BLaER1 treated with 17β-estradiol and CSF1 and Interleukin-3, amounts not matched to agents 10 nM and 100 nM (cell line): ENCODE measurements around the gene CAPNS2.

Experiments used
- H3K27ac ChIP-seq, 11 experiments: shearing (Covaris generic); formaldehyde crosslinking; 2 replicates each; pipeline ENCODE4 v1.8.1; 2022
- H3K27me3 ChIP-seq, 11 experiments: shearing (Covaris generic); formaldehyde crosslinking; 2 replicates each; pipeline ENCODE4 v1.8.1; 2022
- H3K36me3 ChIP-seq, 11 experiments: shearing (Covaris generic); formaldehyde crosslinking; 2 replicates each; pipeline ENCODE4 v1.8.1; 2022
- H3K4me1 ChIP-seq, 10 experiments: shearing (Covaris generic); formaldehyde crosslinking; 2 replicates each; pipeline ENCODE4 v1.8.1; 2022
- H3K4me2 ChIP-seq, 11 experiments: shearing (Covaris generic); formaldehyde crosslinking; 2 replicates each; pipeline ENCODE4 v1.8.1; 2022
- H3K4me3 ChIP-seq, 10 experiments: shearing (Covaris generic); formaldehyde crosslinking; 2 replicates each; pipeline ENCODE4 v1.8.1; 2022
- H3K9ac ChIP-seq, 11 experiments: shearing (Covaris generic); formaldehyde crosslinking; 2 replicates each; pipeline ENCODE4 v1.8.1; 2022
- H3K9me3 ChIP-seq, 11 experiments: shearing (Covaris generic); formaldehyde crosslinking; replicated peaks in 1 of 11; 2 replicates each; pipeline ENCODE4 v1.8.1; 2022
- H4K20me1 ChIP-seq, 11 experiments: shearing (Covaris generic); formaldehyde crosslinking; 2 replicates each; pipeline ENCODE4 v1.8.1; 2022
- Cebpa-rat ChIP-seq, 11 experiments: shearing (Covaris generic); IDR thresholded peaks; 2 replicates each; pipeline ENCODE4 v1.8.1; 2022

Gene CAPNS2

DNA sequence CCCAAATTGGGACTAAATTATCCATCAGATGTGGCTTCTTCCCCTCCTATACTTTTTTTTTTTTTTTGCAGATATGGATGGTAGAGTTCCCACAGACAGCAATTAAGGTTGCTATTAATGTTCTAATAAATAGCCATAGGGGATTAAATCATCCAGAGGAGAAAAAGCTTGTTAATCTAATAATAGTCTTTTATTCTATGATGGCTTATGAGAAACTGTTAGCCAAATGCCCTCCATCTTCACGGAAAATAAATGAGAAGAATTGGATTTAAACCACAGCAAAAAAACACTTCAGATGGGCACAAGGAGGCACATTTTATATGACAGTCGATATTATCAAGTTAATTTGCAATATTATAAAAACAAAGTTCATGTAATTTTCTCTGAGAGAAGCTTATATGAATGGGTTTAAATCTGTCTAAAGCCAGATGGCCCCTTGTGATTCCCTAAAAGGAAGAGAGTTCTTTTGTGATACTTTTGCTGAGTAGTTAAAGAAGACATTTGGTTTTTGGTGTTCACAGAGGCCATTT, 5.1 kb upstream of the CAPNS2 start:
- no peak overlapping the region for H3K4me2 ChIP-seq
- H3K27me3 ChIP-seq, result no peaks in the 10 kb centered on the region
- H3K4me3 ChIP-seq, result no peak overlapping the region
- no peak for TF ChIP-seq Cebpa-rat (IDR thresholded peaks at IDR 0.05)
- H3K4me1 ChIP-seq, result peaks cover 0 to 24% (median 0%) of the 10 kb centered on the region in 10 experiments; a peak in 6 of 20 replicates
- H3K27ac ChIP-seq, result no peak overlapping the region
- no peaks in the 10 kb centered on the region for H3K9me3 ChIP-seq
- H3K36me3 ChIP-seq, result no peaks in the 10 kb centered on the region
- no peak overlapping the region for H3K9ac ChIP-seq
- no peaks in the 10 kb centered on the region for H4K20me1 ChIP-seq

DNA sequence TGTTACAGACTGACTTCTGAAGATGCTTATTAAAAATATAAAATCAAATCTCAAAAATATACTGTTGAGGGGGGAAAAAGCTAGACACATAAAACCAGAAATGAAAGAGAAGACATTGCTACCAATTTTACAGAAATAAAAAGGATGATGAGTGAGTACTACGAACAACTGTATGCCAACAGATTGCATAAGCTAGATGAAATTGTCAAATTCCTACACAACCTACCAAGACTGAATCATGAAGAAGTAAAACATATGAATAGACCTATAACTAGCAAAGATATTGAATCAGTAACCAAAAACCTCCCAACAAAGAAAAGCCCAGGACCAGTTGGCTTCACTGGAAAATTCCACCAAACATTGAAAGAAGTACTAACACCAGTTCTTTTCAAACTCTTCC, 3.5 kb upstream of the CAPNS2 start:
- no peak overlapping the region for H3K4me3 ChIP-seq
- H3K9ac ChIP-seq, result no peak overlapping the region
- no peaks in the 10 kb centered on the region for H3K36me3 ChIP-seq
- H3K27ac ChIP-seq, result no peak overlapping the region
- no peak overlapping the region for H3K4me2 ChIP-seq
- no peak for TF ChIP-seq Cebpa-rat (IDR thresholded peaks at IDR 0.05)
- H3K4me1 ChIP-seq, result peaks cover 0 to 39% (median 12%) of the 10 kb centered on the region in 10 experiments; a peak in 13 of 20 replicates
- H3K27me3 ChIP-seq, result no peaks in the 10 kb centered on the region
- no peaks in the 10 kb centered on the region for H4K20me1 ChIP-seq
- H3K9me3 ChIP-seq, result no peaks in the 10 kb centered on the region

DNA sequence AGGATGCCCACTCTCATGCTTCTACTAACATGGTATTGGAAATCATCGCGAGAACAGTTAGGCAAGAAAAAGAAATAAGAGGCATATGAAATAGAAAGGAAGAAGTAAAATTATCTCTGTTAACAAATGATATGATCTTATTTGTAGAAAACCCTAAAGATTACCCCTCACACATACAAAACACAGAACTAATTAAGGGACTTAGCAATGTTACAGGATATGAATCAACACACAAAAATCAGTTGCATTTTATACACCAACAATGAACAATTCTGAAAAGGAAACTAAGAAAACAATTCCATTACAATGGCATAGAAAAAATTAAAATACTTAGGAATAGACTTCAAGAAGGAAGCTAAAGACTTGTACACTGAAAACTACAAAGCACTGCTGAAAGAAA, 2.7 kb upstream of the CAPNS2 start:
- Histone ChIP-seq H3K27ac (no peak overlapping the region), H3K36me3 (no peaks in the 10 kb centered on the region), H3K9ac (no peak overlapping the region), H3K4me3 (no peak overlapping the region), H3K4me1 (peaks cover 5 to 48% (median 21%) of the 10 kb centered on the region in 10 experiments), H3K9me3 (no peaks in the 10 kb centered on the region), H3K4me2 (no peak overlapping the region), H3K27me3 (no peaks in the 10 kb centered on the region), H4K20me1 (no peaks in the 10 kb centered on the region)
- no peak for TF ChIP-seq Cebpa-rat (IDR thresholded peaks at IDR 0.05)

DNA sequence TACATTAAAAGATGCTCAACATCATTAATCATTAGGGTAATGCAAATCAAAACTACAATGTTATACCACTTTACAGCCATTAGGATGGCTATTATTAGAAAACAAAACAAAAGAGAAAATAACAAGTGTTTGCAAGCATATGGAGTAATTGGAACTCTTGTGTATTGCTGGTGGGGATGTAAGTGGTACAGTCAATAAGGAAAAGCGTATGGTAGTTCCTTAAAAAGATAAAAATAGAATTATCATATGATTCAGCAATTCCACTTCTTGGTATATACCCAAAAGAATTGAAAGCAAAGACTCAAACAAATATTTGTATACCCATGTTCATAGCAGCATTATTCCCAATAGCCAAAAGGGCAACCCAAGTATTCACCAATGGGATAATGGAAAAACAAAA, 1.4 kb upstream of the CAPNS2 start:
- Histone ChIP-seq H3K4me3 (no peak overlapping the region), H3K27ac (no peak overlapping the region), H3K36me3 (no peaks in the 10 kb centered on the region), H4K20me1 (no peaks in the 10 kb centered on the region), H3K4me1 (peaks cover 10 to 56% (median 28%) of the 10 kb centered on the region in 10 experiments), H3K9me3 (no peaks in the 10 kb centered on the region), H3K9ac (no peak overlapping the region), H3K27me3 (no peaks in the 10 kb centered on the region), H3K4me2 (peak overlapping the region in 3 of 11 experiments; percentile 36 to 58 (median 53); a peak in 4 of 22 replicates)
- TF ChIP-seq Cebpa-rat (IDR thresholded peaks at IDR 0.05), result no peak

DNA sequence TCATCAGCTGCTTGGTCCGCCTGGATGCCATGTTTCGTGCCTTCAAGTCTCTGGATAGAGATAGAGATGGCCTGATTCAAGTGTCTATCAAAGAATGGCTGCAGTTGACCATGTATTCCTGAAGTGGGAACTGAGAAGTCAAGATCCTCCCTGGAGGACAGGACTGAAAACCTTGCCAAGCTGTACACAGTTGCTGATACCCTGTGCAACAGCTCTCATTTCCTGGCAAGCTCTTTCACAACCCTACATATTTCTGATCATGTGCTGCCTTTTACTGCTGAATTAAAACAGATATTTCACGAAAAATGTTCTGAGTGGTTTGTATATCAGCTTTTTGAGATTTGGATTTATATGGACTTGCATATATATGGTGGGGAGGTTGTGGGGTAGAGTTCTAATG, 898 bp downstream of the CAPNS2 start:
- no peak overlapping the region for H3K9ac ChIP-seq
- no peak overlapping the region for H3K4me3 ChIP-seq
- H3K36me3 ChIP-seq, result no peaks in the 10 kb centered on the region
- no peak for TF ChIP-seq Cebpa-rat (IDR thresholded peaks at IDR 0.05)
- no peaks in the 10 kb centered on the region for H3K9me3 ChIP-seq
- no peak overlapping the region for H3K27ac ChIP-seq
- peaks cover 10 to 56% (median 28%) of the 10 kb centered on the region in 10 experiments for H3K4me1 ChIP-seq
- H3K4me2 ChIP-seq, result peak overlapping the region in 10 of 11 experiments; percentile 1 to 80 (median 34); a peak in 15 of 22 replicates
- no peaks in the 10 kb centered on the region for H3K27me3 ChIP-seq
- H4K20me1 ChIP-seq, result no peaks in the 10 kb centered on the region

DNA sequence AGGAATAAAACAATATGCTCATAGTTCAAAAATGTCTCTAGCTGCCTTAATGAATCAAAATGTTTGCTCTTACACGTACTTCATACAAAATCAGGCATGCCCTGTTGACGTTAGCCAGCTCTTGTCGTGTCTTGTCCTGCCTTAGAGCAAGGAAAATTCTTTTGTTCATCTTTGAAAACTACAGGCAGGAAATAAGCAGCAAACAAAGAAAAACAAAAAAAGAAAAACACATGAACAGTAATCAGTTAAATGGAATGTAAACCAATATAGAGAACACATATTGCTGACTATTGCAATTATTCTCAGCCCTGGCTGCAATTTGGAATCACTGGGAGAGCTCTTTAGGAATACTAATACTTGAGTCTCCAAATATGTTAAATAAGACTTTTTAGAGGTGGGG, 1.7 kb downstream of the CAPNS2 start:
- Histone ChIP-seq H3K4me1 (peaks cover 10 to 56% (median 28%) of the 10 kb centered on the region in 10 experiments), H3K4me2 (peak overlapping the region; percentile 55 to 80 (median 62); a peak in 21 of 22 replicates), H3K4me3 (no peak overlapping the region), H3K36me3 (no peaks in the 10 kb centered on the region), H3K27me3 (no peaks in the 10 kb centered on the region), H3K9me3 (no peaks in the 10 kb centered on the region), H4K20me1 (no peaks in the 10 kb centered on the region), H3K27ac (no peak overlapping the region), H3K9ac (no peak overlapping the region)
- TF ChIP-seq Cebpa-rat (IDR thresholded peaks at IDR 0.05), result no peak

DNA sequence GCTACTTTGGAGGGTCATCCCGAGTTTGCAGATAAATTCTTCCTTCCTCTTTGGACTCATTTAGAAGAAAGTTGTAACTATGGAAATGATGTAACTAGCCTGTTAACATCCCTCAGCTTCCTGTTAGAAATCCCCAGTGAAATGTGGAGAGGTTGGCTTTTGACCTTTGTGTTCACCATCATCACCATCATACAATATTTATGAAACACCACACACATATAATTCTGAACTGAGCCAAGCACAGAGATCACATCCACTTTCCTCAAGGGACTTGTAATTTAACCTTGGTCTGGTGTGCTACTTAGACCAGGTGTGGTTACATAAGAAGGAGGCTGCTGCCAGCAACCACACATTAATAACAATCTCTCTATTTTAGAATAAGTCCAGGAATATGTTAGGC, 2.5 kb downstream of the CAPNS2 start:
- Histone ChIP-seq H3K4me2 (peak overlapping the region; percentile 55 to 80 (median 62)), H4K20me1 (no peaks in the 10 kb centered on the region), H3K9ac (no peak overlapping the region), H3K27ac (no peak overlapping the region), H3K9me3 (no peaks in the 10 kb centered on the region), H3K27me3 (no peaks in the 10 kb centered on the region), H3K4me3 (no peak overlapping the region), H3K4me1 (peaks cover 10 to 54% (median 28%) of the 10 kb centered on the region in 10 experiments), H3K36me3 (no peaks in the 10 kb centered on the region)
- no peak for TF ChIP-seq Cebpa-rat (IDR thresholded peaks at IDR 0.05)

DNA sequence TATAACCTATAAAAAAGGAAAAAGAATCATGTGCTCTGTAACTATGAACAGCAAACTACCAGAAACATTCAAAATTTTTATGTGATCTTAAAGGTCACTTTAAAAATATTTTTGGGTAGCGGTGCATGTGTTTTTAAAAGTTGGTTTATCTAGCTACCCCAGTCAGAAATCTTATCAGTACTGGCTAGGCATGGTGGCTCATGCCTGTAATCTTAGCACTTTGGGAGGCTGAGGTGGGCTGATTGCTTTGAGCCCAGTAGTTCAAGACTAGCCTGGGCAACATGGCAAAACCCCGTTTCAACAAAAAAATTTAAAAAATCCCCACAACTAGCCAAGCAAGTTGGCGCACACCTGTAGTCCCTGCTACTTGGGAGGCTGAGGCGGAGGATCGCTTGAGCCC, 3.7 kb downstream of the CAPNS2 start:
- Histone ChIP-seq H3K27ac (no peak overlapping the region), H3K36me3 (no peaks in the 10 kb centered on the region), H3K9ac (no peak overlapping the region), H3K9me3 (no peaks in the 10 kb centered on the region), H3K4me2 (no peak overlapping the region), H3K4me3 (no peak overlapping the region), H3K4me1 (peaks cover 18 to 56% (median 34%) of the 10 kb centered on the region in 10 experiments), H4K20me1 (no peaks in the 10 kb centered on the region), H3K27me3 (no peaks in the 10 kb centered on the region)
- TF ChIP-seq Cebpa-rat (IDR thresholded peaks at IDR 0.05), result no peak

DNA sequence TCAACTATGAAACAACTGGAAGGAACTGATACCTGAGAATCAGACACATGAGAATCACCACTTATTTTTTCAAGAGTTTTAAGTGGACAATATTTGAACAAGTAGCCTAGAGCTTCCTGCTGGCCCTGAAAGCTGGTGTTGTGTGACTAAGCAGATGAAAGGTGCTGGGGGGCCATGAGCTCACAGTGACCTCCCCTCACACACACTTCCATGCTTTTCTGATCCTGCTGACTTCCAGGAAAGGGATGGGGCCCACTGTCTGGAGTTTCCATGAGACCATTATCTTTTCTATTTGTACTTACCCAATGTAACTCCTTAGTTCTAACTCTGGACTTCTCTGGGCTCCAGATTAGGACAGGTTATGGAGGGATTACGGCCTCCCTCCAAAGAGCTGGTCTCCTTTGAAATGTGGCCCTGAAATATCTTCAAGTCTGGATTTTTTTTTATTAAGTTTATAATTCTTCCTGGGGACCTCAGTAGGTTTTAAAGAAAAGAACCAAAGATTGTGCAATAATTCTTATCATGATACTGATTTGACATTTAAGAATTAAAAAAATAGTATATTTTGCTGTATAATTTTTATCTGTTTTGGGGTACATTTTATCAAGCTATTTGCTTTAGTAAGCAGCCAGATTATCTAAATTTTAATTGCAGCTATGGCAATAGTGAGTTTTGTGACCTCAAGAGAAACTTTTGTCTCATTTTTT, 4.9 kb downstream of the CAPNS2 start:
- Histone ChIP-seq H4K20me1 (no peaks in the 10 kb centered on the region), H3K4me3 (no peak overlapping the region), H3K36me3 (no peaks in the 10 kb centered on the region), H3K9ac (no peak overlapping the region), H3K4me1 (peaks cover 22 to 51% (median 38%) of the 10 kb centered on the region in 10 experiments), H3K9me3 (no peaks in the 10 kb centered on the region), H3K4me2 (no peak overlapping the region), H3K27me3 (no peaks in the 10 kb centered on the region), H3K27ac (no peak overlapping the region)
- TF ChIP-seq Cebpa-rat (IDR thresholded peaks at IDR 0.05), result peak in 3 of 11 experiments; percentile 17 to 48 (median 44); a peak in 1 of 22 replicates

DNA sequence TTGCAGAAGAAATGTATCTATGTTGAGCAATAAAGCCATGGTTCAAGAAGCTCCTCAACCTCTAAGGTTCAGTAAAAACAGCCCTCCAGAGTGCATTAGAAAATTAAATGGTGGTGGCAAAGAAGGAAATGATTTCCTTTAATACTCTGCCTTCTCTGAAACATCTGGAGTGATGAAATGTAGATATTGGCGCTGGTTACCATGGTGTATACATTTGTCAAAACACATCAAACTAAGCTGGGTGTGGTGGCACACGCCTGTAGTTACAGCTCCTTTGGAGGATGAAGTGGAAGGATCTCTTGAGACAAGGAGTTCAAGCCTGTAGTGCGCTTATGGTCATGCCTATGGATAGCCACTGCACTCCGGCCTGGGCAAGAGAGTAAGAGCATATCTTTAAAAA, 6.0 kb downstream of the CAPNS2 start:
- Histone ChIP-seq H3K27ac (no peak overlapping the region), H3K4me2 (no peak overlapping the region), H3K36me3 (no peaks in the 10 kb centered on the region), H3K9me3 (no peaks in the 10 kb centered on the region), H3K4me1 (peaks cover 22 to 46% (median 29%) of the 10 kb centered on the region in 10 experiments), H3K4me3 (no peak overlapping the region), H3K9ac (no peak overlapping the region), H3K27me3 (no peaks in the 10 kb centered on the region), H4K20me1 (no peaks in the 10 kb centered on the region)
- no peak for TF ChIP-seq Cebpa-rat (IDR thresholded peaks at IDR 0.05)
